NCI-H187 (cell line): ENCODE data around the gene ETHE1.

Experiments used
- DNase-seq, 2 experiments: peaks; one replicate each; lab custom pipeline; 2025; lab: John Stamatoyannopoulos, UW

Gene ETHE1

GRCh38 chr19:43526884-43527859 is at the start of gene ETHE1:
TSS of gene ETHE1 (minus strand) at chr19:43527201. CDS start at chr19:43527177, 24 bp downstream.
- no peak for DNase-seq

GRCh38 chr19:43575955-43576878 is 49.2 kb upstream of the ETHE1 start:
- no peak for DNase-seq

- DNase-seq: peak; percentile 93 to 98
Observed at GRCh38 chr19:43575156-43575950, 48.4 kb upstream of the ETHE1 start, which contains the start of the genes PINLYP and XRCC1. TSS of gene PINLYP (plus strand) at chr19:43575801. CDS start at chr19:43577192, 1,391 bp downstream. TSS of gene XRCC1 (minus strand) at chr19:43575527. CDS start at chr19:43575458, 69 bp downstream.

- peak in 1 of 2 experiments; percentile 33 for DNase-seq
Observed at GRCh38 chr19:43574424-43575155, 47.6 kb upstream of the ETHE1 start.

- no peak for DNase-seq
Observed at GRCh38 chr19:43572171-43572588, 45.2 kb upstream of the ETHE1 start.

GRCh38 chr19:43570174-43570791 is 43.3 kb upstream of the ETHE1 start:
- no peak for DNase-seq

- no peak for DNase-seq
Observed at GRCh38 chr19:43569657-43570056, 42.7 kb upstream of the ETHE1 start.

- DNase-seq: no peak
Observed at GRCh38 chr19:43564800-43565199, 37.8 kb upstream of the ETHE1 start.

- no peak for DNase-seq
Observed at GRCh38 chr19:43563816-43564457, 36.9 kb upstream of the ETHE1 start.

GRCh38 chr19:43562698-43563241 is 35.8 kb upstream of the ETHE1 start:
- no peak for DNase-seq

GRCh38 chr19:43562226-43562697 is 35.3 kb upstream of the ETHE1 start:
- DNase-seq: no peak

- no peak for DNase-seq
Observed at GRCh38 chr19:43561139-43561970, 34.4 kb upstream of the ETHE1 start.

GRCh38 chr19:43560687-43561086 is 33.7 kb upstream of the ETHE1 start:
- no peak for DNase-seq

- DNase-seq: peak in 1 of 2 experiments; percentile 15
Observed at GRCh38 chr19:43555185-43555770, 28.3 kb upstream of the ETHE1 start.

- no peak for DNase-seq
Observed at GRCh38 chr19:43554317-43554895, 27.4 kb upstream of the ETHE1 start.

- no peak for DNase-seq
Observed at GRCh38 chr19:43553656-43554055, 26.7 kb upstream of the ETHE1 start.

- no peak for DNase-seq
Observed at GRCh38 chr19:43552616-43553015, 25.6 kb upstream of the ETHE1 start.

- no peak for DNase-seq
Observed at GRCh38 chr19:43552198-43552450, 25.1 kb upstream of the ETHE1 start.
